ENCODE data around the gene LAG3. TPM values are rescaled to one million over a fixed set of nuclear protein-coding genes. Genes with fewer than 3 reads are reported as not detected.

The LAG3 gene
- total and polyA plus RNA-seq, 2 experiments from 2014 or later = 3.7 to 4.7 TPM

DNA sequence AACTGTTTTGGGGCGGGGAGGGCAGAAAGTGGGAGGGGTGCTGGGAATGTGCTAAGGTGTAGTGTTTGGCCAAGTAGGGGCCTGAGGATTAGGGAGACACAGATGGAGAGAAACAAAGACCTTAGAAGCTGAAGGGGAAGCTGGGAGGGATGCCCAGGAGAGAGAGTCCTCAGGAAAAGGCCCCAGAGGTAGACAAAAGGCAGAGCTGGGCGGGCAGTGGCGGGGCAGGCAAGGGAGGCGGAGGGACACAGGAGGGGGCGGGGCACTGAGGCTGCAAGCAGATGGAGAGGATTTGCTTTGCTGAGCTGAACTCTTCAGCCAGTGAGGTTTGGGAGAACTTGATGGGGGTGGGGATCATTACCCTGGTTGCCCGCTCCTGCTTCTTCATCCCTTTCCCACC lies 3.3 kb upstream of the LAG3 start:
- H2AFZ ChIP-seq = no peak overlapping the region
- TF ChIP-seq, protein P1, sequence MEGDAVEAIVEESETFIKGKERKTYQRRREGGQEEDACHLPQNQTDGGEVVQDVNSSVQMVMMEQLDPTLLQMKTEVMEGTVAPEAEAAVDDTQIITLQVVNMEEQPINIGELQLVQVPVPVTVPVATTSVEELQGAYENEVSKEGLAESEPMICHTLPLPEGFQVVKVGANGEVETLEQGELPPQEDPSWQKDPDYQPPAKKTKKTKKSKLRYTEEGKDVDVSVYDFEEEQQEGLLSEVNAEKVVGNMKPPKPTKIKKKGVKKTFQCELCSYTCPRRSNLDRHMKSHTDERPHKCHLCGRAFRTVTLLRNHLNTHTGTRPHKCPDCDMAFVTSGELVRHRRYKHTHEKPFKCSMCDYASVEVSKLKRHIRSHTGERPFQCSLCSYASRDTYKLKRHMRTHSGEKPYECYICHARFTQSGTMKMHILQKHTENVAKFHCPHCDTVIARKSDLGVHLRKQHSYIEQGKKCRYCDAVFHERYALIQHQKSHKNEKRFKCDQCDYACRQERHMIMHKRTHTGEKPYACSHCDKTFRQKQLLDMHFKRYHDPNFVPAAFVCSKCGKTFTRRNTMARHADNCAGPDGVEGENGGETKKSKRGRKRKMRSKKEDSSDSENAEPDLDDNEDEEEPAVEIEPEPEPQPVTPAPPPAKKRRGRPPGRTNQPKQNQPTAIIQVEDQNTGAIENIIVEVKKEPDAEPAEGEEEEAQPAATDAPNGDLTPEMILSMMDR (conservative IDR thresholded peaks at IDR 0.05; ENCODE audit: low read depth in 2 of 2) = no peak
- TF ChIP-seq POLR2AphosphoS5 (IDR thresholded peaks at IDR 0.05; ENCODE audit: low read depth) = peak; percentile 17; the same call in 1 of the 2 replicates
- H3K36me3 Mint-ChIP-seq (ENCODE audit: low read depth) = peaks cover 18% of the 10 kb centered on the region

DNA sequence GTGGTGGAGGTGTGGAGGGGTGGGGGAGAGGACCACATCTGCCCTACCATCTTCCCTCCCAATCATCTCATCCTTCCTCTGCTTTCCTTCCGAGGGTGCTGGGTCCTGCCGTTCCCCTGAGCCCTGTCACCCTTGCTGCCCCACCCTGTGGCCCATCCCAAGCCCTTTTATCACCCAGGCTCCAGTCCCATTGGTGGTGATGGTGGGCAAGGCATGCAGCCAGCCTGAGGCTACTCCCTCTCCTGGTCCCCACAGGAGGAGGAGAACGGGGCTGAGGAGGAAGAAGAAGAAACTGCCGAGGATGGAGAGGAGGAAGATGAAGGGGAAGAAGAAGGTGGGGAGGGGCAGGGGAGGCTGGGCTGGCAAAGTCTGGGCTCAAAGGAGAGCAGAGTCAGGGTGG lies 2.7 kb upstream of the LAG3 start:
- Histone ChIP-seq H3K27me3 (ENCODE audit: insufficient read depth) (peaks cover 45% of the 10 kb centered on the region), H3K4me3 (peak overlapping the region; percentile 98; the same call in 1 of the 2 replicates), H2AFZ (no peak overlapping the region), H3K4me2 (peak overlapping the region; percentile 99), H3K27ac (ENCODE audit: low read depth) (no peak overlapping the region), H3K79me2 (replicated peaks; ENCODE audit: insufficient read depth) (peaks cover 20% of the 10 kb centered on the region), H3K9me2 (ENCODE audit: insufficient read depth) (no peaks in the 10 kb centered on the region), H3K36me3 (ENCODE audit: insufficient read depth) (no peaks in the 10 kb centered on the region), H3K4me1 (ENCODE audit: insufficient read depth) (peaks cover 50% of the 10 kb centered on the region), H4K20me1 (replicated peaks; ENCODE audit: insufficient read depth) (peaks cover 20% of the 10 kb centered on the region), H3F3A (replicated peaks; ENCODE audit: low read depth) (peaks cover 49% of the 10 kb centered on the region)
- DNase-seq (ENCODE audit: low spot score) (no peak), ATAC-seq (no peak)
- no peak overlapping the region; the same call in 2 of the 3 replicates for H3K4me3 Mint-ChIP-seq
- peaks cover 41% of the 10 kb centered on the region for H3K27me3 Mint-ChIP-seq (ENCODE audit: insufficient read depth, low read depth, poor library complexity)
- no peaks in the 10 kb centered on the region; the same call in 2 of the 3 replicates for H3K9me3 Mint-ChIP-seq
- H3K36me3 Mint-ChIP-seq (ENCODE audit: low read depth) = peaks cover 18% of the 10 kb centered on the region
- H3K27ac Mint-ChIP-seq = no peak overlapping the region
- H3K4me1 Mint-ChIP-seq = peaks cover 61% of the 10 kb centered on the region
- TF ChIP-seq, protein P1 (conservative IDR thresholded peaks at IDR 0.05; ENCODE audit: low read depth in 2 of 2) = no peak
- TF ChIP-seq CREB1 (CRISPR knock-in tag; IDR thresholded peaks at IDR 0.05; ENCODE audit: low read depth) (no peak), EZH2 (IDR thresholded peaks at IDR 0.05; ENCODE audit: low read depth, unreplicated experiment) (no peak), JUNB (IDR thresholded peaks at IDR 0.05; ENCODE audit: unreplicated experiment) (no peak), NANOG (IDR thresholded peaks at IDR 0.05; ENCODE audit: borderline replicate concordance) (no peak), STAT1 (IDR thresholded peaks at IDR 0.05; ENCODE audit: unreplicated experiment) (no peak), ZNF114 (CRISPR knock-in tag; IDR thresholded peaks at IDR 0.05) (no peak), EZH2phosphoT487 (IDR thresholded peaks at IDR 0.05; ENCODE audit: unreplicated experiment) (no peak), ZNF331 (CRISPR knock-in tag; IDR thresholded peaks at IDR 0.05; ENCODE audit: low read depth) (no peak)
- TF ChIP-seq, protein P2, sequence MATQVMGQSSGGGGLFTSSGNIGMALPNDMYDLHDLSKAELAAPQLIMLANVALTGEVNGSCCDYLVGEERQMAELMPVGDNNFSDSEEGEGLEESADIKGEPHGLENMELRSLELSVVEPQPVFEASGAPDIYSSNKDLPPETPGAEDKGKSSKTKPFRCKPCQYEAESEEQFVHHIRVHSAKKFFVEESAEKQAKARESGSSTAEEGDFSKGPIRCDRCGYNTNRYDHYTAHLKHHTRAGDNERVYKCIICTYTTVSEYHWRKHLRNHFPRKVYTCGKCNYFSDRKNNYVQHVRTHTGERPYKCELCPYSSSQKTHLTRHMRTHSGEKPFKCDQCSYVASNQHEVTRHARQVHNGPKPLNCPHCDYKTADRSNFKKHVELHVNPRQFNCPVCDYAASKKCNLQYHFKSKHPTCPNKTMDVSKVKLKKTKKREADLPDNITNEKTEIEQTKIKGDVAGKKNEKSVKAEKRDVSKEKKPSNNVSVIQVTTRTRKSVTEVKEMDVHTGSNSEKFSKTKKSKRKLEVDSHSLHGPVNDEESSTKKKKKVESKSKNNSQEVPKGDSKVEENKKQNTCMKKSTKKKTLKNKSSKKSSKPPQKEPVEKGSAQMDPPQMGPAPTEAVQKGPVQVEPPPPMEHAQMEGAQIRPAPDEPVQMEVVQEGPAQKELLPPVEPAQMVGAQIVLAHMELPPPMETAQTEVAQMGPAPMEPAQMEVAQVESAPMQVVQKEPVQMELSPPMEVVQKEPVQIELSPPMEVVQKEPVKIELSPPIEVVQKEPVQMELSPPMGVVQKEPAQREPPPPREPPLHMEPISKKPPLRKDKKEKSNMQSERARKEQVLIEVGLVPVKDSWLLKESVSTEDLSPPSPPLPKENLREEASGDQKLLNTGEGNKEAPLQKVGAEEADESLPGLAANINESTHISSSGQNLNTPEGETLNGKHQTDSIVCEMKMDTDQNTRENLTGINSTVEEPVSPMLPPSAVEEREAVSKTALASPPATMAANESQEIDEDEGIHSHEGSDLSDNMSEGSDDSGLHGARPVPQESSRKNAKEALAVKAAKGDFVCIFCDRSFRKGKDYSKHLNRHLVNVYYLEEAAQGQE (IDR thresholded peaks at IDR 0.05; ENCODE audit: unreplicated experiment) = no peak
- TF ChIP-seq, protein P3, sequence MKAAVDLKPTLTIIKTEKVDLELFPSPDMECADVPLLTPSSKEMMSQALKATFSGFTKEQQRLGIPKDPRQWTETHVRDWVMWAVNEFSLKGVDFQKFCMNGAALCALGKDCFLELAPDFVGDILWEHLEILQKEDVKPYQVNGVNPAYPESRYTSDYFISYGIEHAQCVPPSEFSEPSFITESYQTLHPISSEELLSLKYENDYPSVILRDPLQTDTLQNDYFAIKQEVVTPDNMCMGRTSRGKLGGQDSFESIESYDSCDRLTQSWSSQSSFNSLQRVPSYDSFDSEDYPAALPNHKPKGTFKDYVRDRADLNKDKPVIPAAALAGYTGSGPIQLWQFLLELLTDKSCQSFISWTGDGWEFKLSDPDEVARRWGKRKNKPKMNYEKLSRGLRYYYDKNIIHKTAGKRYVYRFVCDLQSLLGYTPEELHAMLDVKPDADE (IDR thresholded peaks at IDR 0.05) = no peak

More for the DNA sequence above, 3.3 kb upstream of the LAG3 start:
- Histone ChIP-seq H3K4me2 (peak overlapping the region; percentile 99), H3F3A (replicated peaks; ENCODE audit: low read depth) (peaks cover 43% of the 10 kb centered on the region), H3K27me3 (ENCODE audit: insufficient read depth) (peaks cover 38% of the 10 kb centered on the region), H3K4me1 (ENCODE audit: insufficient read depth) (peaks cover 51% of the 10 kb centered on the region), H4K20me1 (replicated peaks; ENCODE audit: insufficient read depth) (peaks cover 20% of the 10 kb centered on the region), H3K36me3 (ENCODE audit: insufficient read depth) (no peaks in the 10 kb centered on the region), H3K79me2 (replicated peaks; ENCODE audit: insufficient read depth) (peaks cover 20% of the 10 kb centered on the region), H3K4me3 (peak overlapping the region; percentile 98), H3K9me2 (ENCODE audit: insufficient read depth) (no peaks in the 10 kb centered on the region), H3K27ac (ENCODE audit: low read depth) (peak overlapping the region; percentile 94)
- Mint-ChIP-seq H3K27ac (peak overlapping the region; percentile 89), H3K4me1 (peaks cover 61% of the 10 kb centered on the region), H3K9me3 (no peaks in the 10 kb centered on the region; the same call in 1 of the 3 replicates), H3K27me3 (ENCODE audit: insufficient read depth, low read depth, poor library complexity) (peaks cover 41% of the 10 kb centered on the region), H3K4me3 (peak overlapping the region; percentile 89)
- peak; percentile 87 for DNase-seq (ENCODE audit: low spot score)
- ATAC-seq = peak; percentile 12
